SK-N-SH treated with all-trans-retinoic acid at 6 μM for 48 hours (cell line): ENCODE data around the gene CYTH4.

Experiments
- ATAC-seq: fragments of 200-7000 bp; cut with Tn5 transposase; 3 replicates; pipeline ENCODE4 v1.9.1; 2020; ENCODE audit warnings: mild to moderate bottlenecking, moderate library complexity
- ARNTL ChIP-seq: fragments of 450-650 bp; formaldehyde crosslinking; IDR thresholded peaks from 2 replicates; pipeline ENCODE4 v1.5.0; 2020; ENCODE audit warnings: low read depth, mild to moderate bottlenecking, moderate library complexity, borderline replicate concordance
- BACH2 ChIP-seq: fragments of 250-450 bp; sonication (Bioruptor Pico); IDR thresholded peaks from 2 replicates; pipeline ENCODE4 v1.9.0; 2021; ENCODE audit warnings: mild to moderate bottlenecking, borderline replicate concordance
- CSDC2 ChIP-seq: fragments of 250-450 bp; sonication (Bioruptor Pico); IDR thresholded peaks from 2 replicates; pipeline ENCODE4 v1.5.0; 2020; ENCODE audit warnings: mild to moderate bottlenecking, moderate library complexity
- GLIS3 ChIP-seq: fragments of 250-450 bp; sonication (Bioruptor Pico); IDR thresholded peaks from 2 replicates; pipeline ENCODE4 v1.5.0; 2020; ENCODE audit warnings: mild to moderate bottlenecking, moderate library complexity
- ISL1 ChIP-seq: fragments of 250-450 bp; sonication (Bioruptor Pico); IDR thresholded peaks from 2 replicates; pipeline ENCODE4 v2.1.2; 2022; ENCODE audit warnings: mild to moderate bottlenecking, moderate library complexity
- OSR1 ChIP-seq: fragments of 250-450 bp; sonication (Bioruptor Pico); IDR thresholded peaks from 2 replicates; pipeline ENCODE4 v1.8.0; 2022; ENCODE audit warnings: moderate library complexity, mild to moderate bottlenecking, inconsistent platforms
- POU6F1 ChIP-seq: fragments of 250-450 bp; sonication (Bioruptor Pico); IDR thresholded peaks from 2 replicates; pipeline ENCODE4 v1.8.0; 2021; ENCODE audit warnings: low read depth, mild to moderate bottlenecking, moderate library complexity, borderline replicate concordance
- PPARA ChIP-seq: fragments of 250-450 bp; sonication (Bioruptor Pico); IDR thresholded peaks from 2 replicates; pipeline ENCODE4 v1.5.0; 2020; ENCODE audit warnings: mild to moderate bottlenecking, borderline replicate concordance
- RARB ChIP-seq: fragments of 250-450 bp; sonication (Bioruptor Pico); IDR thresholded peaks from 2 replicates; pipeline ENCODE4 v1.8.0; 2021; ENCODE audit warnings: mild to moderate bottlenecking, moderate library complexity
- SNAI2 ChIP-seq: fragments of 250-450 bp; sonication (Bioruptor Pico); IDR thresholded peaks from 2 replicates; pipeline ENCODE4 v1.5.0; 2020; ENCODE audit warnings: mild to moderate bottlenecking, moderate library complexity
- TCF4 ChIP-seq: fragments of 250-450 bp; sonication (Bioruptor Pico); IDR thresholded peaks from 2 replicates; pipeline ENCODE4 v1.8.0; 2021; ENCODE audit warnings: mild to moderate bottlenecking, moderate library complexity, borderline replicate concordance
- TOX ChIP-seq: fragments of 250-450 bp; sonication (Bioruptor Pico); IDR thresholded peaks from 2 replicates; pipeline ENCODE4 v1.8.0; 2021; ENCODE audit warnings: mild to moderate bottlenecking, moderate library complexity, borderline replicate concordance
- ZC3H10 ChIP-seq: fragments of 250-450 bp; sonication (Bioruptor Pico); IDR thresholded peaks from 2 replicates; pipeline ENCODE4 v1.5.1; 2021; ENCODE audit warnings: mild to moderate bottlenecking, moderate library complexity
- ZFP3 ChIP-seq: fragments of 250-450 bp; sonication (Bioruptor Pico); IDR thresholded peaks from 2 replicates; pipeline ENCODE4 v1.5.0; 2020; ENCODE audit warnings: mild to moderate bottlenecking, moderate library complexity
- ZNF565 ChIP-seq: fragments of 450-650 bp; formaldehyde crosslinking; conservative IDR thresholded peaks from 2 replicates; pipeline ENCODE4 v1.5.0; 2020; ENCODE audit warnings: low read depth, mild to moderate bottlenecking, moderate library complexity
- ZNF70 ChIP-seq: fragments of 450-650 bp; formaldehyde crosslinking; IDR thresholded peaks from 2 replicates; pipeline ENCODE4 v1.5.0; 2020; ENCODE audit warnings: mild to moderate bottlenecking, moderate library complexity
- ZNF8 ChIP-seq: fragments of 450-650 bp; formaldehyde crosslinking; IDR thresholded peaks from 2 replicates; pipeline ENCODE4 v1.5.0; 2020; ENCODE audit warnings: mild to moderate bottlenecking, moderate library complexity
- TF ChIP-seq, protein P1 (sequence below): fragments of 250-450 bp; sonication (Bioruptor Pico); IDR thresholded peaks from 2 replicates; pipeline ENCODE4 v1.5.1; 2020; ENCODE audit warnings: low read depth, mild to moderate bottlenecking, moderate library complexity
- TF ChIP-seq, protein P2 (sequence below): fragments of 250-450 bp; sonication (Bioruptor Pico); IDR thresholded peaks from 2 replicates; pipeline ENCODE4 v1.8.0; 2020; ENCODE audit warnings: mild to moderate bottlenecking, moderate library complexity, borderline replicate concordance
- TF ChIP-seq, protein P3 (sequence below): fragments of 250-450 bp; sonication (Bioruptor Pico); IDR thresholded peaks from 2 replicates; pipeline ENCODE4 v1.5.0; 2020; ENCODE audit warnings: mild to moderate bottlenecking, moderate library complexity
- TF ChIP-seq, protein P4 (sequence below): fragments of 250-450 bp; sonication (Bioruptor Pico); IDR thresholded peaks from 2 replicates; pipeline ENCODE4 v1.5.1; 2021; ENCODE audit warnings: mild to moderate bottlenecking, moderate library complexity

CYTH4 gene

DNA sequence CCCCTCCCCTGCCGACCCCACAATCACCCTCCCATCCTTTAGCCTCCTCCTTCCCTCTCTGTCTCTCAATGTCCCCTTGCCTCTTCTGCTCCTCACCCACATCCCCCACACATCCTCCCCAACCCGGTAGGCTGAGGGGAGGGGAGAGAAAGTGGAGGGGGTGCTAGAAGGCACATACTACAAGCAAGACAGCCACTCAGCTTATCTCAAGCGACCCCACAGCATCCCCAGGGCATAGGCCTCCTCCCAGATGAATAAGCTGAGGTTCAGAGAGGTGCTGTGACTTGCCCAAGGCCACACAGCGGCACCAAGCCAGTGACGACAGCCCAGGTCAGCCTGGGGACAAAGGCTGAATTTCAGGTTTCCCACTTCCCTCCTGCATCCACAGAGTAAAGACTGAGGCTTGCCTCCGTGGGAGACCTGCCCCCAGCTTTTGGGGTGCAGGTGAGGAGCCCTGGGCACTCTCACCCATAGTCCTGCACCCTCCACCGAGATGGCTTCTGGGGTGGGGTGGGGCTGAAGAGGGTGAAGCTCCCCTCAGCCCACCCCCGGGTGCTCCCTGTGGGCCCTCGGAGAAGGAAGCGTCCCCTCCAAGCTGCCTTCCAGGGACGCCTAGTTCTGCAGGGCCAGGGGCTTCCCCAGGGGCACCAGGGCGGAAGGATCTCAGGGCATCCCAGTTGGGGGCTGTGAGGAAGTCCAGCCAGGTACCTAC, 38.8 kb upstream of the CYTH4 start:
- ATAC-seq, result no peak
- TF ChIP-seq ZFP3 (CRISPR knock-in tag) (no peak), ZC3H10 (CRISPR knock-in tag) (no peak), POU6F1 (CRISPR knock-in tag) (no peak), TOX (CRISPR knock-in tag) (no peak), RARB (CRISPR knock-in tag) (no peak), PPARA (CRISPR knock-in tag) (no peak), ISL1 (CRISPR knock-in tag) (no peak), GLIS3 (CRISPR knock-in tag) (no peak), ARNTL (CRISPR knock-in tag) (no peak), CSDC2 (CRISPR knock-in tag) (no peak), TCF4 (no peak), BACH2 (no peak), ZNF70 (CRISPR knock-in tag) (no peak), ZNF8 (no peak), SNAI2 (CRISPR knock-in tag) (no peak), OSR1 (no peak), ZNF565 (no peak)
- TF ChIP-seq, protein P1, sequence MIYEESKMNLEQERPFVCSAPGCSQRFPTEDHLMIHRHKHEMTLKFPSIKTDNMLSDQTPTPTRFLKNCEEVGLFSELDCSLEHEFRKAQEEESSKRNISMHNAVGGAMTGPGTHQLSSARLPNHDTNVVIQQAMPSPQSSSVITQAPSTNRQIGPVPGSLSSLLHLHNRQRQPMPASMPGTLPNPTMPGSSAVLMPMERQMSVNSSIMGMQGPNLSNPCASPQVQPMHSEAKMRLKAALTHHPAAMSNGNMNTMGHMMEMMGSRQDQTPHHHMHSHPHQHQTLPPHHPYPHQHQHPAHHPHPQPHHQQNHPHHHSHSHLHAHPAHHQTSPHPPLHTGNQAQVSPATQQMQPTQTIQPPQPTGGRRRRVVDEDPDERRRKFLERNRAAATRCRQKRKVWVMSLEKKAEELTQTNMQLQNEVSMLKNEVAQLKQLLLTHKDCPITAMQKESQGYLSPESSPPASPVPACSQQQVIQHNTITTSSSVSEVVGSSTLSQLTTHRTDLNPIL (CRISPR knock-in tag), result no peak
- TF ChIP-seq, protein P2, sequence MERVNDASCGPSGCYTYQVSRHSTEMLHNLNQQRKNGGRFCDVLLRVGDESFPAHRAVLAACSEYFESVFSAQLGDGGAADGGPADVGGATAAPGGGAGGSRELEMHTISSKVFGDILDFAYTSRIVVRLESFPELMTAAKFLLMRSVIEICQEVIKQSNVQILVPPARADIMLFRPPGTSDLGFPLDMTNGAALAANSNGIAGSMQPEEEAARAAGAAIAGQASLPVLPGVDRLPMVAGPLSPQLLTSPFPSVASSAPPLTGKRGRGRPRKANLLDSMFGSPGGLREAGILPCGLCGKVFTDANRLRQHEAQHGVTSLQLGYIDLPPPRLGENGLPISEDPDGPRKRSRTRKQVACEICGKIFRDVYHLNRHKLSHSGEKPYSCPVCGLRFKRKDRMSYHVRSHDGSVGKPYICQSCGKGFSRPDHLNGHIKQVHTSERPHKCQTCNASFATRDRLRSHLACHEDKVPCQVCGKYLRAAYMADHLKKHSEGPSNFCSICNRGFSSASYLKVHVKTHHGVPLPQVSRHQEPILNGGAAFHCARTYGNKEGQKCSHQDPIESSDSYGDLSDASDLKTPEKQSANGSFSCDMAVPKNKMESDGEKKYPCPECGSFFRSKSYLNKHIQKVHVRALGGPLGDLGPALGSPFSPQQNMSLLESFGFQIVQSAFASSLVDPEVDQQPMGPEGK (CRISPR knock-in tag), result no peak
- TF ChIP-seq, protein P3, sequence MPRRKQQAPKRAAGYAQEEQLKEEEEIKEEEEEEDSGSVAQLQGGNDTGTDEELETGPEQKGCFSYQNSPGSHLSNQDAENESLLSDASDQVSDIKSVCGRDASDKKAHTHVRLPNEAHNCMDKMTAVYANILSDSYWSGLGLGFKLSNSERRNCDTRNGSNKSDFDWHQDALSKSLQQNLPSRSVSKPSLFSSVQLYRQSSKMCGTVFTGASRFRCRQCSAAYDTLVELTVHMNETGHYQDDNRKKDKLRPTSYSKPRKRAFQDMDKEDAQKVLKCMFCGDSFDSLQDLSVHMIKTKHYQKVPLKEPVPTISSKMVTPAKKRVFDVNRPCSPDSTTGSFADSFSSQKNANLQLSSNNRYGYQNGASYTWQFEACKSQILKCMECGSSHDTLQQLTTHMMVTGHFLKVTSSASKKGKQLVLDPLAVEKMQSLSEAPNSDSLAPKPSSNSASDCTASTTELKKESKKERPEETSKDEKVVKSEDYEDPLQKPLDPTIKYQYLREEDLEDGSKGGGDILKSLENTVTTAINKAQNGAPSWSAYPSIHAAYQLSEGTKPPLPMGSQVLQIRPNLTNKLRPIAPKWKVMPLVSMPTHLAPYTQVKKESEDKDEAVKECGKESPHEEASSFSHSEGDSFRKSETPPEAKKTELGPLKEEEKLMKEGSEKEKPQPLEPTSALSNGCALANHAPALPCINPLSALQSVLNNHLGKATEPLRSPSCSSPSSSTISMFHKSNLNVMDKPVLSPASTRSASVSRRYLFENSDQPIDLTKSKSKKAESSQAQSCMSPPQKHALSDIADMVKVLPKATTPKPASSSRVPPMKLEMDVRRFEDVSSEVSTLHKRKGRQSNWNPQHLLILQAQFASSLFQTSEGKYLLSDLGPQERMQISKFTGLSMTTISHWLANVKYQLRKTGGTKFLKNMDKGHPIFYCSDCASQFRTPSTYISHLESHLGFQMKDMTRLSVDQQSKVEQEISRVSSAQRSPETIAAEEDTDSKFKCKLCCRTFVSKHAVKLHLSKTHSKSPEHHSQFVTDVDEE (CRISPR knock-in tag), result no peak

DNA sequence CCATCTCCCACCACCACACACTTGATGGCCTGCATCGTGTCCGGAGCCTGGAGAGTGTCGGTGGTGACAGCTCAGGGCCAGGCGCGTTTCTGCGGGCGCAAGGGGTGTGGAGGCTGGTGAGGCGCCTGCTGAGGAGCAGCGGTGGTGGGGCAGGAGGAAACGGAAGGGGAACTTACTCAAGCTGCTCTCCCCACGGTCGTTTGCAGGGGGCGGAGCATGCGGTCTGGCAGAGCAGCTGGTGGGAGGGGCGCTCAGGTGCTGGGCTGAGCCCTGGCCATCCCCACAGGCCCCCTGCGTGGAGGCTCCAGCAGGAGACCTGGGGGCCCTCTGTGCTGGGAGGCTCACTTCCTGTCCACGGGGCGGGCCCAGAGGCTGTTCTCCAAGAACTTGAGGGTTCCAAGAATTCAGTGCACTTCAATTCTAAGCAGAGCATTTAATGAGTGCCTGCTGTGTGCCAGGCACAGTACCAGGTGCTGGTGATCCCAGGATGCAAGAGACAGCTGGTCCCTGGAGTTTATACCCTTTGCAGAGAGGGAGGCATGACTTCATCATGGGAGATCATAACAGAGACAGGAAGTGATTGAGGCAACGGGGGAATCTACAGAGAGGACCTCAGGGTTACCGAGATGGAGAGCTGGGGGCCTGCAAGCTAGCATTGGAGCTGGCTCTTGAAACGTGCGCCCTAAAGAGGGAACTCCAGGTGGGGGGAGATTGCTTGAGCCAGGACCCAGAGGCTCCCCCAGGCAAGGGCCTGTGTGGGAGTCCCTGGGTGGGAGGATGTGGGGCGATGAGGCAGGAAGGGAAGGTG, 38.0 kb upstream of the CYTH4 start, which contains the start of gene RAC2:
Gene RAC2 (minus strand): TSS at position 156 of the 808 bp plus-strand sequence. CDS start 121 bp downstream, at position 35.
- peak; percentile 70 for ATAC-seq
- TF ChIP-seq ZNF70 (CRISPR knock-in tag) (no peak), CSDC2 (CRISPR knock-in tag) (no peak), SNAI2 (CRISPR knock-in tag) (no peak), ARNTL (CRISPR knock-in tag) (no peak), ZNF565 (no peak), POU6F1 (CRISPR knock-in tag) (no peak), GLIS3 (CRISPR knock-in tag) (no peak), ZFP3 (CRISPR knock-in tag) (no peak), RARB (CRISPR knock-in tag) (no peak)
- TF ChIP-seq, protein P4, sequence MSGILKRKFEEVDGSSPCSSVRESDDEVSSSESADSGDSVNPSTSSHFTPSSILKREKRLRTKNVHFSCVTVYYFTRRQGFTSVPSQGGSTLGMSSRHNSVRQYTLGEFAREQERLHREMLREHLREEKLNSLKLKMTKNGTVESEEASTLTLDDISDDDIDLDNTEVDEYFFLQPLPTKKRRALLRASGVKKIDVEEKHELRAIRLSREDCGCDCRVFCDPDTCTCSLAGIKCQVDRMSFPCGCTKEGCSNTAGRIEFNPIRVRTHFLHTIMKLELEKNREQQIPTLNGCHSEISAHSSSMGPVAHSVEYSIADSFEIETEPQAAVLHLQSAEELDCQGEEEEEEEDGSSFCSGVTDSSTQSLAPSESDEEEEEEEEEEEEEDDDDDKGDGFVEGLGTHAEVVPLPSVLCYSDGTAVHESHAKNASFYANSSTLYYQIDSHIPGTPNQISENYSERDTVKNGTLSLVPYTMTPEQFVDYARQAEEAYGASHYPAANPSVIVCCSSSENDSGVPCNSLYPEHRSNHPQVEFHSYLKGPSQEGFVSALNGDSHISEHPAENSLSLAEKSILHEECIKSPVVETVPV, result no peak
- TF ChIP-seq, protein P3 (CRISPR knock-in tag), result no peak
- TF ChIP-seq, all 23 proteins: peak for 0
